Fibroblast of villous mesenchyme (primary cell): ENCODE measurements around the gene PLP2. TPM values are rescaled to one million over a fixed set of nuclear protein-coding genes. Genes with fewer than 3 reads are reported as not detected.
A peak's percentile ranks its signal among the peaks of the same experiment; 100 is the strongest.

Source experiments
- DNase-seq: peaks from one replicate; pipeline ENCODE4 v3.0.0-alpha.2; 2010; ENCODE audit warnings: low read depth
- H3K4me3 ChIP-seq: 2 replicates; pipeline ENCODE4 v1.5.1; 2011; ENCODE audit warnings: low read depth, mild to moderate bottlenecking, low read length
- CTCF ChIP-seq: IDR thresholded peaks from 2 replicates; pipeline ENCODE4 v1.5.1; 2012; ENCODE audit warnings: low read depth, mild to moderate bottlenecking, low read length; ENCODE audit not compliant: insufficient read depth
- total RNA-seq: library from RNA; depleted of rRNA; stranded (reverse); fragments of >200 nt; gene quantifications from 2 replicates; pipeline ENCODE4 v1.2.3, GENCODE V29; 2012

Gene PLP2
- total RNA-seq, 1 donor = 19.0 TPM

DNA sequence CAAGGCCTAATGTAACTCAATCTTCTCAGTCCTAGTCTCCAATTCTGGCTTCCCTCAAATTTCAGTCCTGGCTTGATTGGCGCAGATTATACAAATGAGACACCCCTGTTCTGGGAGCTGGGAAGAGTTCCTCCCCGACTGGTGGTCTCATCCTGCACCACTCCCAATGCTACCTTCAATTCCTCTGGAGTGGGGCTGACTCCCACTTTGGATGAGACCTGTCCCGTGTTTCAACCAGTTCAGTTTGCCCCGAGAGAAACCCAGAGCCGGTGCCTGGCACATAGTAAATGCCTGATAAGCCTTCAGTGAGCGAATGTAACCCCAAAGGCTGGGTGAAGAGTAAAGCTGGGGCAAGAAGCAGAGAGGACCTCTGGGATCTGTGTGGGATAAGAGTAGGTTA lies 32.3 kb downstream of the PLP2 start:
- H3K4me3 ChIP-seq = no peak overlapping the region
- DNase-seq = no peak
- no peak for TF ChIP-seq CTCF

DNA sequence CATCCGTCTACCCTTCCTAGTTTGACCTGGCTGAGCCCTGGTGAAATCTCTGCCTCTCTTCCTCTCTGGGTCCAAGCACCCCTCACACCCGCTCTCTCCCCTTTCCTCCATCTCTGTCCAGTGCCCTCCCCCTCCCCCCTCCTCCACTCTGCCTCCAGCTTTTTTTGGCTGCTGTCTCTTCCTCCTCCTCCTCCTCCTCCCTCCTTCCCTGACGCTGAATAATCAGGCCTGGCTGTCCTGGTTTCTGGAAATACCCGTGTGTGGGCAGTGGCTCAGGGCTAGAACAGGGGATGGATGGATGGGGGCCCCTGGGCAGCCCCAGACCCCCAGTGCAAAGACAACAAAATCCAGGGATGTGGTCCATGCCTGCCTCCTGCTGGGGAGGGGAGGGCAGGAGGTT lies 33.0 kb downstream of the PLP2 start:
- DNase-seq = no peak
- H3K4me3 ChIP-seq = no peak overlapping the region
- TF ChIP-seq CTCF = no peak

GRCh38 chrX:49205443-49205842 lies 33.7 kb downstream of the PLP2 start:
- no peak for DNase-seq
- no peak overlapping the region for H3K4me3 ChIP-seq
- TF ChIP-seq CTCF = no peak

DNA sequence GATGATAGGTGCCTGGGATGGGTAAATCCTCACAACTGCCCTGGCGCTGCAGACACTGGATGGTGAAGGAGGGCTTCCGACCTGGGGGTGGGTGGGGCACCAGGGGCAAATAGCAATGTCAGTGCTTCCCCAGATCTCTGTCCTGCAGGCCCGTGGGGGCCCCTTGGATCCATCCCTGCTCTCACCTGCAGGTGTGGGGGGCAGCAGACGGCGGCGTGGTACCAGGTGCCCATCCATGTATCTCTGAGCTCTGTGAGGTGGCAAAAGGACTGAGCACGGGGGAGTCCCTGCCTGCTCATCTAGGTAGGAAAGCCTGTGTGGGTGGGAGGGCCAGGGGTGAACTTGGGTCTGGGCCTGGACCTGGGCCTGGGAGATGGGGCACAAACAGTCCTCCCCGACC lies 34.8 kb downstream of the PLP2 start:
- DNase-seq = no peak
- TF ChIP-seq CTCF = no peak
- H3K4me3 ChIP-seq = no peak overlapping the region

DNA sequence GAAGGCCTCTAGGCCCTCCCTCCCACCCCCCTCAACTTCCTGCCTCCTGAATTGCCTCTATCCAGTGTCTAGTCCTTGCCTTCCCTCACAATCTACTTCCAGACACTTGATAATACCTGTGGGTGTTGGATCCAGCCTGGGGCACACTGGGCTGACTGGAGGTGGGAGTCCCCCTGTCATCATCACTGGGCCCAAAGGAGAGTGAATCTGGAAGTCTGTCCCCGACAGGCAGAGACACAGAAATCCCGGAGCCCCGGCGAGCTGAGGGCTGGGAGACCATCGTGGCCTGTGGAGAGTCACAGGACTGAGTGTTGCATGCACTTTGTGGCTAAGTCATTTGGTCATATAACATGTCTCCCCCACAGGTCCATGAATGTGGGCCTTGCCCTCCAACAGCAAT lies 36.7 kb downstream of the PLP2 start:
- no peak overlapping the region for H3K4me3 ChIP-seq
- no peak for DNase-seq
- TF ChIP-seq CTCF = no peak

GRCh38 chrX:49209434-49210251 lies 37.9 kb downstream of the PLP2 start:
- peak; percentile 0 for DNase-seq
- no peak for TF ChIP-seq CTCF
- H3K4me3 ChIP-seq = no peak overlapping the region

DNA sequence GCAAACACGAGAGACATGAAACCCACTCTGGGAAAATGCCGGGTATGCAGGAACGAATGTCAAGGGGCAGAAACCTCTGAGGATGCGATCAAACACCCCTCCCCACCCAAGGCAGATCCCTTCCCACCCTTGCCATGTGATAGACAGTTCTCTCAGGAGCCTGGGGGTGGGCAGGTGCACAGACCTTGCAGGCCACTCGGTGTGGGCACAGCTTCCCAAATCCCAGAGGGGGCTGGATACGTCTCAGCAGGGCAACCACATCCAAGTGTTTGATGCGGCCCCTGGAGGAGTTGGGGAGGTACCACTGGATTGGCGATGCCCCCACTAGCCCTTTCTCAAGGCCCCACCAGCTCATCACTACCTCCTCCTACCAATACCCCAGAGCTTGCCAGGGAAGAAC lies 38.7 kb downstream of the PLP2 start:
- no peak overlapping the region for H3K4me3 ChIP-seq
- no peak for TF ChIP-seq CTCF
- DNase-seq = no peak
